ENCODE results near the gene OASL.
A peak's percentile ranks its signal among the peaks of the same experiment; 100 is the strongest.

The OASL gene

DNA sequence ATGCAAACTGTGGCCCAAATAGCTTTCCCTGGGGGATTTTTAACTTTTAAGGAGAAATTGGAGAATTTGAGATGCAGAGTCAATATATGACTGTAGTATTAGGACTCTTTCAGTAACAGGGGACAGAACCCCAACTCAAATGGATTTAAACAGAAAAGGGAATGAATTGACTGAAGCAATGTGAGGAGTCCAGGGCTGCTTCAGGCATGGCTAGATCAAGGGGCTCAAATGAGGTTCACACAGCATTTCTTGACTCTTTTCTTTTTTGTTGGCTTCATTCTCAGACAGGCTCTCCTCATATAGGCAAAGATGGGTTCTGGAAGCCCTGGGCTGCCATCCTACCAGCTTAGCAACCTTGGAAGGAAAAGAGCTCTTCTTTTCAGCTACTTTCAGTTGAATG is 47.1 kb downstream of the OASL start:
- DNase-seq (ENCODE audit: low spot score): no peak

DNA sequence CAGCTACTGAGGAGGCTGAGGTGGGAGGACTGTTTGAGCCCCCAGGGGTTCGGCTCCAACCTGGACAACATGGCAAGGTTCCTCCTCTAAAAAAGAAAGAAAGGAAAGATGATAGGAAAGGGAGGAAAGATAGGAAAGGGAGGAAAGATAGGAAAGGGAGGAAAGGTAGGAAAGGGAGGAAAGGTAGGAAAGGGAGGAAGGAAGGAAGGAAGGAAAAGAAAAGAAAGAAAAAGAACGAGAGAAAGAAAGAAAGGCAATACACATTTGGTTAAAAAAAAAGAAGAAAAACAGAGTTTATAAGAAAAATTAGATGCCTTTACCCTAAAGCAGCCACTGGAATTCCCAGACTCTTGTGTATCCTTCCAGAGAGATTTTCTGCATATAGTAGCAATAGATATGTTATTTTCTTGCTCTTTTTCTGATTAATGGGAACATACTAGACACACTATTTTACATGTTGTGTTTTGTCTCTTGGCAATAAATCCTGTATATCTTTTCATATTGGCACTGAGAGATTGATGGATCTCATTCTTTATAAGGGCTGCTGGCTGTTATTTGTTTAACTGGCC is 48.5 kb downstream of the OASL start:
- no peak for DNase-seq (ENCODE audit: low spot score)

DNA sequence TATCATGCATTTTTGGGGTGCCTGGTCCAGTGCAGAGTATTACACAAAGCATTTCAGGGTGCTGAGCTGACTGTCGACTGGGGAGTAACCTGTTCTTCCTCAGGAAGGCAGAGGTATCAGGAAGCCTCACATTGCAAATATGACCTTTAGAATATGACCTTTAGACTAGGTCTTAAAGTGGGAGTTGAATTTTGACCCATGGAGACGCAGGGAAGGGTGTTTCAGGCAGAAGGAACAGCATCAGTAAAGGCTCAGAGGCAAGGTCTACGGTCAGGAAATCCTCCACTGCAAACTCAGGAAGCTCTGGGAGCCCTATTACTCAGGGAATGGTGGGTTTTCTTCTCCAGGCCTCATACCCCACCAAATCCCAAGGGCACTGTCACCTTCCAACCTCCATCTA is 49.4 kb downstream of the OASL start:
- no peak for DNase-seq (ENCODE audit: low spot score)

DNA sequence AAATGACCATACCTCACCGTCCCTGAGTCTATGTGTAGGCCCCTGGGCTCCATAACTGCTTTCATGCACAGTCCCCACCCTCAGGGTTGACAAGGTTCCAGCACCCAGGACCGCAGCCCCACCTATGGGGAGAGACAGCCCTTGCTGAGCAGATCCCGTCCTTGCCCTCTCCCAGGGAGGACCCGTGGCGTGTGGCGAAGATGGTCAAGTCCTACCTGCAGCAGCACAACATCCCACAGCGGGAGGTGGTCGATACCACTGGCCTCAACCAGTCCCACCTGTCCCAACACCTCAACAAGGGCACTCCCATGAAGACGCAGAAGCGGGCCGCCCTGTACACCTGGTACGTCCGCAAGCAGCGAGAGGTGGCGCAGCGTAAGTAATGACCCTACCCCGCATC is 50.4 kb downstream of the OASL start:
- no peak for DNase-seq (ENCODE audit: low spot score)

DNA sequence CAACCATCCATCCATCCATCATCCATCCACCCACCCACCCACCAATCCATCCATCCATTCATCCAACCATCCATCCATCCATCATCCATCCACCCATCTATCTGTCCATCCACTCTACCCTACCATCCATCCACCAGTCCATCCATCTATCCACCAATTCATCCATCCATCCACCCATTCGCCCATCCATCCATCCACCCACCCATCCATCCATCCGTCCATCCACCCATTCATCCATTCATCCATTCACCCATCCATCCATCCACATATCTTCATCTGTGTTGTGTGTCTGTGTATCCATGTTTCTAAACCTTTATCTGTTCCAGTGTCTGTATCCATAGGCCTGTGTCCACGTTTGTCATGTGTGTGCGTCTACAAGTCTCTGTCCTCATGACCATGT is 50.8 kb downstream of the OASL start:
- no peak for DNase-seq (ENCODE audit: low spot score)

DNA sequence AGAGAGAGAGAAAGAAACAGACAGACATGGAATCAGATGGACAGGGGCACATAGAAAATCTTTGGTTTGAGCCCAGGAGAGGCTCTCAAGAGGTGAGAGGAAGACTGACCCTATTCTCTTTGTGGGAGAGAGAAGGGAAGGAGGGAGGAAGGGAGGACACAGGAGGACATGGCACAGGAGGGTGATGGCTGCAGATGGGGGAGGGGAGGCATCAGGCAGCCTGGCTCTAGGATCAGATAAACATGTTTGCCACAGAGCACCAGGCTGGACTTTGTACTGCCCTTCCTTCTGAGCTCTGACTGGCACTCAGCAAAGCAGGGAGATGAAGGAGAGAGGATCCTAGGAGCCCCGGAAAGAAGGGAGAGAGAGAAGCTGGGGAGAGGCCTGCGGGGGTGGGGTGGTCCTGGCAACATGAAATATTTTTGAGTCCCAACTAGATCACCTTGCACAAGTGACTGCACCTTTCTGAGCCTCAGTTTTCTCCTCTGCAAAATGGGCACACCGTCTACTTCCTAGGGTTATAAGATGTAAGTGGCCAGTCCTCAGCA is 54.6 kb downstream of the OASL start:
- no peak for DNase-seq (ENCODE audit: low spot score)

DNA sequence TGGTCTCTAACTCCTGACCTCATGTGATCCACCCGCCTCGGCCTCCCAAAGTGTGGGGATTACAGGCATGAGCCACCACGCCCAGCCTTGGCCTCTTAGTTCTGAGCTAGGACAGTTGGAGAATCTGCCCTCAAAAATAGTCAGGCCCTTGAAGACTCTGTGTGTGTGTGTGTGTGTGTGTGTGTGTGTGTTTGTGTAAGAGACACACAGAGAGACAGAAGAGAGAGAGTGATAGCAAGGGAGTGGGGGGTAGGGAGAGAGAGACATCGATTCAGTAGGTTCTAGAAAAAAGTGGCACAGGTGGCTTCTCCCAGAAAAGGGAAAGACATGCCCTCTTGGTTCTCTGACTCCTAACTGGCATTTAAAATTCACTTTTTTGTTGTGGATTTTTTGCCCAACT is 55.3 kb downstream of the OASL start:
- DNase-seq (ENCODE audit: low spot score): no peak

DNA sequence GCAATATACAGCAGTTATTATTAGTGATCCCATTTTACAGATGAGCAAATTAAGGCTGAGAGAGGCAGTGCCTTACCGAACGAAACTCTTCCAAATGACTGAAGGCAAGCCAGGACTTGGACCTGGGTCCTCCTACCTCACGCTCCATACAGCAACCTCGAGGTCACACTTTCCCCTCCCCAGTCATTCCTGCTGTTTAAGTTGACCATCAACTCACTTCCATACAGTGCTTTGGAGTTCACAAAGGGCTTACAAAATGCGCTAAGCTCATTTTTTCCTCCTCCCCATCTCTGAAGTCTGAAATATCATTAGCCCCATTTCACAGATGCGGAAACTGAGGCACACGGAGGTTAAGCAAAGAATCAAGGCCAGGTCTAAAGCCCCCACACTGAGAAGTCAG is 56.4 kb downstream of the OASL start:
- DNase-seq (ENCODE audit: low spot score): no peak

DNA sequence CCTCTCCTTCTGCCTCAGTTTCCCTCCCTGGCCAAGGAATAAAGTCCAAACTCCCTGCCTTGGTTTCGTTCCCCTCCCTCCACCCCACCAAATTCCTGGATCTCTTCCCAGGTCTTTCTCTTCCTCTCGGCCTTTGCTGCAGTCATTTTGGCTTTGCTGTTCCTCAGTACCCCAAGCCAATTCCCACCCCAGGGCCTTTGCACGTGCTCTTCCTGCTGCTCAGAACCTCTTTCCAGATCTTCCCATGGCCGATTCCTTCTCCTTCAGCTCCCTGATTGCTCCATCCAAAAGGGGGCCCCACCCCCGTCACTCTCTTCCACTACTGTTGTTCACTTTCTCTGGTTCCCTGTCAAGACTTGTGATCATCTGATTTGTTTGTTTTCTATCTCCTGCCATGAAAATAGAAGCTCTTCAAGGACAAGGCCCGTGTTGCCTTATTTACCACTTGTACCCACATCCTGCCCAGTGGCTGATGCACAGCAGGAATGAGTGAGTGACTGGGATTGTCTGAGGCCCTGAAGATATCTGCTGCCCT is 57.6 kb downstream of the OASL start:
- no peak for DNase-seq (ENCODE audit: low spot score)

DNA sequence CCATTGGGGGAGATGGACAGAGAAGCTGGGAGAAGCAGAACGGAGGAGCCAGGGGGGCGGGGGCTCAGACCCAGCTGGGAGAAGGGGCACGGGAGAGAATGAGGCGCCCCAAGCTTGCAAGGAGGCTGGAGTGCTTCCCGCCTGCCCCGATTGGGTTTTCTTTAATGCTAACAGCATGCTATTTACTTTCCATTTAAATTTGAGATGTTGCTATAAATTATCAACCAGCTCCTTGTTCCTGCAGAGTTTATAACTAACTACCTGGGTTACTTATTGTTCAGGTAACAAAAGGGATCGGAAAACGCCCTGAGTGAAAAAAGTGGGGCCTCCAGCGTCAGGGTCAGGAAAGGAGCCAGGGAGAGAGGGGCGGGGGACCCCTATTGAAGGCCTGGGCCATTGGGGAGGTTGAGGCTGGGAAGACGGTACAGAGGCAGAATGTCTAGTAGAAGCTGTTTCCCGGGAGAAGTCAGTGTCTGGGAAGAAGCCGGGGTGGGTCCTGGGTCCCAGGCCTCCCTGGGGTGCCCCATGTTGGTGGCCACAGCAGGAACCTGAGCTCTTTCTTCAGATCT is 58.2 kb downstream of the OASL start:
- DNase-seq (ENCODE audit: low spot score): no peak

DNA sequence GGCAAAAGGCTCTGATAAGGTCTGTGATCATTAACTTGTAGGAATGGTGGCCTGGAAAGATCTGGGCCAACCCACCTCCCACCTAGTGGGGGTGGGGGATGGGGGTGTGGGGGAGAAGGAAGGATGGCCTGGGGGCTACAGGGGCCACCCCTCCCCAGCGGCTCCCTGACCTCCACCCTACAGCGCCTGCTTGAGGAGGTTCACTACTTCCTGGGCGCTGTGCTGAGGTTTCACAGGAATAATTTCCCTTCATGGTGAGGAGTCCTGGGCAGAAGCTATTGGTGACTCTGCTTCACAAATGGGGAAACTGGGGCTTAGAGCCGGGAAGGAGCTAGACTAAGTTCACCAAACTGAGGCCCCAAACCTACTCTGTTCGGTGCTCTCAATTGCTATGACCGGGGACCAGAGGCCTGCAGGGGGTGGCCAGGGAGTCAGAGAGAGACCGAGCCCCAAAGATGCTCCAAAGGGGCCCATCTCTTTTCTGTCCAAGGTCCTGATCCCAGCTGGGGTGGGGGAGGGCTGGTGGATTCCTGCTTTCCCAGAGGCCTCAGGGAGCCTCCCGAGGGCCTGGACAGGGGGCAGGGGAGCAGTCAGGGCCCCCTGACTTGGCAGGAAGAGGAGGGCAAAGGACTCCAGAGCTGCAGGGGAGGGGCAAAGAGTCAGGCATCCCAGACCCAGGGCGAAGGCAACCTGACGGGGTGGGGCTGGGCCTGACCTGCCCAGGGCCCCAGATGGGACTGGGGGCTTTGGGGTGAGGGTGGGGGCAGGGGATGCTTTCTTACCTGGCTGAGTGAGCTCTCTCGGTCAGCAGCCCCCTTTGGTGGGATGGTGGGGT is 59.0 kb downstream of the OASL start:
- no peak for DNase-seq (ENCODE audit: low spot score)

DNA sequence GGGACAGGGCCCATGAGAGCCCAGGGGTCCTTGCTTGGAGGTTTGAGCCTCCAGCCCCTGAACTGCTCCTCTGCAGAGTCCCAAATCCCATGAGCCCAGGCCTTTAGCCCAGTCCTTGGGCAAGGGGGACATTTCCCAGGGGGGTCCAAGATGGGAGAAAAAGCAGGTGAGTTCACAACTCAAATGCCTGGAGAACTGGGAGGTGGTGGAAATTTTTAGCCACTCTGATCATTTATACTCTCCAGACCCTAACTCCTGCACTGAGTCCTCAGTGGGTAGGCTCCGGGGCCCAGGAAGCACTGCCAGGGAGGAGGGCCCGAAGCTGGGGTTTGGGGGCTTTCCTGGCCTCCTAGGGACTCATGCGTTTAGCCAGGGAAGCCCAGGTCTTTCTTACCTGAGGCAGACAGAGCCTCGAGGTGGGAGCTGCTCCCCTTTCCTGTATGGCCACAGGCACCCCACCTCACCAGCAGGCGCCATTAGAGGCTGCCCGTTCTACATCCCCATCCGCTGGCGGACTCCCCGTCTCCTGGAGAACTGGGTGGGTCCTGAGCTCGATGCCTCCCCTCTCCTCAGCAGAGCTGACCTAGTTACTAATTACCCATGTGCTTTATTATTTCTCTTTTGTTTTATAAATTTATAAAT is 59.7 kb downstream of the OASL start:
- no peak for DNase-seq (ENCODE audit: low spot score)

DNA sequence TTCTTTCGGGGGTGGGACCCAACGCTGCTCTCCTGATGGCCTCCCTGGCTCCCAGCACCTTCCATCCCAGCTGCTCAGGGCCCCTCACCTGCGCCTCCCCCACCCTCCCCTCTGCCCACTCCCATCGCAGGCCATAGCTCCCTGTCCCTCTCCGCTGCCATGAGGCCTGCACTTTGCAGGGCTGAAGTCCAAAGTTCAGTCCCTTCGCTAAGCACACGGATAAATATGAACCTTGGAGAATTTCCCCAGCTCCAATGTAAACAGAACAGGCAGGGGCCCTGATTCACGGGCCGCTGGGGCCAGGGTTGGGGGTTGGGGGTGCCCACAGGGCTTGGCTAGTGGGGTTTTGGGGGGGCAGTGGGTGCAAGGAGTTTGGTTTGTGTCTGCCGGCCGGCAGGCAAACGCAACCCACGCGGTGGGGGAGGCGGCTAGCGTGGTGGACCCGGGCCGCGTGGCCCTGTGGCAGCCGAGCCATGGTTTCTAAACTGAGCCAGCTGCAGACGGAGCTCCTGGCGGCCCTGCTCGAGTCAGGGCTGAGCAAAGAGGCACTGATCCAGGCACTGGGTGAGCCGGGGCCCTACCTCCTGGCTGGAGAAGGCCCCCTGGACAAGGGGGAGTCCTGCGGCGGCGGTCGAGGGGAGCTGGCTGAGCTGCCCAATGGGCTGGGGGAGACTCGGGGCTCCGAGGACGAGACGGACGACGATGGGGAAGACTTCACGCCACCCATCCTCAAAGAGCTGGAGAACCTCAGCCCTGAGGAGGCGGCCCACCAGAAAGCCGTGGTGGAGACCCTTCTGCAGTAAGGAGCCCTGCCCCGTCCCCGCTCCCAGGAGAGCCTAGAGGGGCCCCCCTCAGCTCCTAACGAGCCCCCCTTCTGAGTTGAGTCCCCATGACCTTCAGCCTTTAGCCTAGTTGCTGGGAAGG is 60.5 kb downstream of the OASL start, which contains the start of gene HNF1A:
TSS of gene HNF1A (plus strand) at position 248 of the 924 bp plus-strand sequence. CDS start at position 474, 226 bp downstream.
- no peak for DNase-seq (ENCODE audit: low spot score)

DNA sequence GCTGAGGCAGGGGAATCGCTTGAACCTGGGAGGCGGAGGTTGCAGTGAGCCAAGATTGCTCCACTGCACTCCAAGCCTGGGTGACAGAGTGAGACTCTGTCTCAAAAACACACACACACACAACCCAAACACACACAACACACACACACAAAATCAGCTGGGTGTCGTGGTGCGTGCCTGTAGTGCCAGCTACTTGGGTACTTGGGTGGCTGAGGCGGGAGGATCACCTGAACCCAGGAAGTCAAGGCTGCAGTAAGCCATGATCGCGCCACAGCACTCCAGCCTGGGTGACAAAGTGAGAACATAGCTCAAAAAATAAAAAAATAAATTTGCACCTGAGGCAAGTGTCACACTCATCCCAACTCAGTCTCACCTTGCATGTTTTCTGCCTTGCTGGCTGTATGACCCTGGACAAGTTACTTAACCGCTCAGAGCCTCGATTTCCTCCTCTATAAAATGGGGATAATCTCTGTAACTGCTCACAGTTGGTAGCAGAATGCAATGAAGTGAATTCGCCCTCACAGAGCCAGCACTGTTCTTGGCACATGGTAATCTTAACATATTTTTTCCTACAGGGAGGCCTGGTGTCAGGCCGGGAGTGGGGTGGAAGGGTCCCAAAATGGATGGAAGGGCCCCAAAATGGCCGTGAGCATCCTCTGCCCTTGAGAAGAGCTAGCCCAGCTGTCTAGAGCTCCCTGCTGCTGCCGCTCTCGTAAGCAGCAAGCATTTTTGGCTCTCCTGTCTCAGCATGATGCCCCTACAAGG is 61.3 kb downstream of the OASL start:
- DNase-seq (ENCODE audit: low spot score): no peak

DNA sequence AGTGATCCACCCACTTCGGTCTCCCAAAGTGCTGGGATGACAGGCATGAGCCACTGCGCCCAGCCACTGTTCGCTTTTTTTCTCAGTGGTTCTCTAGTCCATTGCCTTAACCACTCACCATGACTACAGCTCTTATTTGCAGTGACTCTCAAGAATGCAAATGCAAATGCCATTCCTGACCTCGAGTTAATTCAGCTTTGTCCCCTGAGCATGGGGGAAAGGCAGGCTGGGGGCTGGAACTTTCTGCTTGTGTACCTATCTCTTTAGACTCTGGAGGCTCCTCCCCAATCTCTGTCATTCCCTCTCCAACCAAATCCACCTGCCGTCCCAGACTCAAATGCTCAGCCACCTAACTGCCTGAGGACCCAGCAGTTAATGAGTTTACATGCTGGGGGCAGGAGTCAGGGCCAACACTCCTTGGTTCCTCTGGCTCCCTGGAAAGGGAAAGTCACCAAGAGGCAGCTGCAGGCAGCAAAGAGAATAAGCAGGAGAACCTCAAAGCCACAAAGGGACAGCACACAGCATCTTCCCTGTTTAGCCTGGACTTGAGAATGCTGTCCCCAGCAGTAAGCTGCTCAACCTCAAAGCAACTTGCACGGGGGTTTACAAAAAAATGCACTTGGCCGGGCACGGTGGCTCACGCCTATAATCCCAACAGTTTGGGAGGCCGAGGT is 66.0 kb downstream of the OASL start:
- DNase-seq (ENCODE audit: low spot score): no peak

DNA sequence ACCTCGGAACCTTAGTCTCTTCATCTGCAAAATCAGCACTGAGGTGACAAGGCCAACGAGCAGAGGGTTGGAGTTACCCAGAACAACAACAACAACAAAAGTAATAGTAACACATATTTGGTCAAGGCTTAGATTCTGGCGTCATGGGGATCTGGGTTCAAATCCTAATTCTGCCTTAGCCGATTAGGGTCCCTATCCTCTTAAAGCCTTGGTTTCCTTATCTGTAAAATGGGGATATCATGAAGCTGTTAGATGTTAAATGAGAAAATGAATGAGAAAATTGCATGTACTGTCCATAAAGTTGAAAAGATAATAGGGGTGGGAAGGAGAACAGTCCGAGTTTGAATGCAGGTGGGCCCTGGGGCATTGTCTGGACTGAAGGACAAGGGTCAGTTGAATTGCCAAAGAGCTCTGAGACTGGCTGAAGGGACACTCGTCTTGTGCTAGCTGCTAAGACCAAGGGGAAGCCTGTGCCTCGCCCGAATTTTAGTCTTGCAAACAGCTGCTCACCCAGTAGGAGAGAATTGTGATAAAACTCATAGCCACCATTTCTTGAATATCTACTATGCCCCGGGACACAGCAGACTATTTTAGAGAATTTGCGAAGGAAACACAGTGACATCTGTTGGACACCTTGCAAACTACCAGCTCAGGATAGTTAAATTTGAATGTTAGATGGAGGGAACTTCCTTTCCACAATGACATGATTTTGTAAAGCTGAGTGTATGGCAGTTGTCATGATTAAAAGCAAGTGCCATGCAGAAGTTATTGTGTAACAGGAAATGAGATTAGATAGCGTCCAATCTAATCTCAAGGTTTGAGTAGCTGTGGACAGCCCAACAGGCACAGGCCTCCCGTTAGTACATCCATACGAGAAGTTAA is 67.5 kb downstream of the OASL start:
- DNase-seq (ENCODE audit: low spot score): peak; percentile 76

DNA sequence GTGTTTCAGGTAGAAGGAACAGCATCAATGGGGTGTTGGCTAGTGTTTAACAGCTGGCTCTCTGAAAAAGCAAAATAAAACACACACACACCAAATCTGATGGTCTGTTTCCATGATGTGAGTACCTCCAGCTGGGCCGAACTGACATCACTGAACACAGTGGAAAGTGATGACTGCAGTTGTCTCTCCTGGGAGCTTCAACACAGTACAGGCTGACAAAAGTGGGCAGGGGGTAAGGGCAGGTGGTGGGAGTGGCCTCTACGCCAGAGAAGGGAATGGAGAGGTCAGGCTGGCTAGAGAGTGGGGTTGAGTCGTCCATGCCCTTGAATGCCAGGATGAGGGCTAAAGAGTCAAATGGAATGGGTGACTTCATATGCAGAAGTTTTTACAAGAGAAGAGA is 68.7 kb downstream of the OASL start:
- no peak for DNase-seq (ENCODE audit: low spot score)
